IPS DF 4.7 (cell line): ENCODE measurements around the gene KCNQ2.

Source experiments
- DNase-seq: peaks from one replicate; pipeline ENCODE4 v3.0.0-alpha.2; 2013; ENCODE audit warnings: low spot score; ENCODE audit errors: extremely low read depth

Gene KCNQ2

GRCh38 chr20:63455568-63455859 lies 16.9 kb downstream of the KCNQ2 start:
- no peak for DNase-seq

- DNase-seq, result no peak
Measured at GRCh38 chr20:63454731-63455567, 17.5 kb downstream of the KCNQ2 start.

- DNase-seq, result no peak
Measured at GRCh38 chr20:63452821-63453523, 19.5 kb downstream of the KCNQ2 start.

GRCh38 chr20:63452341-63452740 lies 20.1 kb downstream of the KCNQ2 start:
- no peak for DNase-seq

GRCh38 chr20:63451821-63452220 lies 20.6 kb downstream of the KCNQ2 start:
- no peak for DNase-seq

- DNase-seq, result no peak
Measured at GRCh38 chr20:63449796-63450730, 22.4 kb downstream of the KCNQ2 start.

GRCh38 chr20:63449025-63449424 lies 23.4 kb downstream of the KCNQ2 start:
- no peak for DNase-seq

GRCh38 chr20:63448031-63448430 lies 24.4 kb downstream of the KCNQ2 start:
- no peak for DNase-seq

GRCh38 chr20:63447320-63447719 lies 25.1 kb downstream of the KCNQ2 start:
- no peak for DNase-seq

GRCh38 chr20:63446216-63447024 lies 26.0 kb downstream of the KCNQ2 start:
- DNase-seq, result no peak

GRCh38 chr20:63445075-63445734 lies 27.2 kb downstream of the KCNQ2 start:
- no peak for DNase-seq

GRCh38 chr20:63444548-63444947 lies 27.9 kb downstream of the KCNQ2 start:
- DNase-seq, result no peak

GRCh38 chr20:63443606-63444395 lies 28.7 kb downstream of the KCNQ2 start:
- no peak for DNase-seq

GRCh38 chr20:63442100-63442493 lies 30.4 kb downstream of the KCNQ2 start:
- DNase-seq, result no peak

GRCh38 chr20:63441136-63442099 lies 31.0 kb downstream of the KCNQ2 start:
- DNase-seq, result no peak

GRCh38 chr20:63440366-63440955 lies 32.0 kb downstream of the KCNQ2 start:
- DNase-seq, result no peak

- no peak for DNase-seq
Measured at GRCh38 chr20:63439866-63440265, 32.6 kb downstream of the KCNQ2 start.

- no peak for DNase-seq
Measured at GRCh38 chr20:63438121-63438520, 34.3 kb downstream of the KCNQ2 start.
